Stromal cell of bone marrow (primary cell): ENCODE data around the gene PFDN4.

Experiments
- DNase-seq: peaks from one replicate; pipeline ENCODE4 v3.0.0-alpha.2; 2012; ENCODE audit warnings: low read depth

The PFDN4 gene

GRCh38 chr20:54173653-54174456 is 34.0 kb upstream of the PFDN4 start, which contains the start of gene CYP24A1:
Gene CYP24A1 (minus strand): TSS chr20:54173986. CDS start chr20:54173579, 407 bp downstream.
- DNase-seq = no peak

- no peak for DNase-seq
These were observed 33.3 kb upstream of the PFDN4 start for GRCh38 chr20:54174457-54175175.

DNA sequence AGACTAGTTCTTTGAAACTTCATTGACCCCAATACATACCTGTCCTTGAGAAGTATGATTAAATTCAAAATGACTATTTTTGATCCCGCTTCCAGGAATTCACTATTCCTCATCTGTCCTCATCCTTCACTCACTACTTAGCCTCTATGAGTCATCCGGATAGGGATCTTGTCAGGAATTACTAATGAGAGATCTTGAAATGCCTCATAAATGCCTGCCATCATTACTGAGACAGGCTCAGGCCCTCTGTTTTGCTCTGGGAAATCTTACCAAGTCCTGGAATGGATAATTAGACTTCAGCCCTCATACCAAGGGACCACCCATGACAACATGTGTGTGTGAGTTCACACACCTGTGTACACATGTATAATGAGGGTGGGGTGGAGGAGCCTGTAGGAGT is 31.3 kb upstream of the PFDN4 start:
- DNase-seq = no peak

- no peak for DNase-seq
These were observed 30.5 kb upstream of the PFDN4 start for GRCh38 chr20:54177378-54177777.

DNA sequence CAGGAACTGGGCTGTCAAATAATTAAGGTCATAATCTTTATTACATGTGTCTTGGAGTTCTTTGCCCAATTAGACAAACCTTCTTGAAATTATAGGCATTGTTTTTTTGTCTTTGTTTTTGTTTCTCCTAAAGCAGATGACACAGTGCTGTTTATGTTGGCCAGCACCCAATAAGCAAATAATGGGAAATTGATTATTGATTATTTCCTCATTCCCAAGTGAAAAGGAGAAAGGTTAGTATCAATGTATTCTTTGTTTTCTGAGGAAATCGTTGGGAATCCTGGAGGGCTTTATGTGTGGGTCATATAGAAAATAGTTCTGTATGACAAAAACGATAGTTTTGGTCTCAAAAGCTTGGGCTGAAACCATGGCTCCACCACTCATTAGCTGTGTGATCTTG is 29.6 kb upstream of the PFDN4 start:
- no peak for DNase-seq

- DNase-seq = no peak
These were observed 27.9 kb upstream of the PFDN4 start for GRCh38 chr20:54179946-54180345.

DNA sequence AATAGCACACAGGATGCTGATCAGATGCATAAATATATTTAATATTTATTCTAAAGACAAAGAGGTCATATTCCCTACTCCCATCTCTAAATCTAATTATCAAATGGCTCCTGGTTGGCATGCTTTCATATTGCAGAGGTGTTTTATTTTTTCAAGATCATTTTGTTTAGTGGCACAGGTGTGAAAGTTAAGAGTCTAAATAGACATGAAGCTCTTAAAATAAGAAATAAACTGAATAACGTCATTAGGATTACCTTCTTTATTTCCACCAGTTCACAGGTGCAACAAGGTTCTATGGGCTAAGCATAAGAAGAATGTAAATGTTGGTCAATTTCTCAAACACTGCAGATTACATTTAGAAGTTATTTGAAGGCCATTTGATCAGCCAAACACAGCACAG is 27.0 kb upstream of the PFDN4 start:
- no peak for DNase-seq

GRCh38 chr20:54184071-54184470 is 23.8 kb upstream of the PFDN4 start:
- no peak for DNase-seq

DNA sequence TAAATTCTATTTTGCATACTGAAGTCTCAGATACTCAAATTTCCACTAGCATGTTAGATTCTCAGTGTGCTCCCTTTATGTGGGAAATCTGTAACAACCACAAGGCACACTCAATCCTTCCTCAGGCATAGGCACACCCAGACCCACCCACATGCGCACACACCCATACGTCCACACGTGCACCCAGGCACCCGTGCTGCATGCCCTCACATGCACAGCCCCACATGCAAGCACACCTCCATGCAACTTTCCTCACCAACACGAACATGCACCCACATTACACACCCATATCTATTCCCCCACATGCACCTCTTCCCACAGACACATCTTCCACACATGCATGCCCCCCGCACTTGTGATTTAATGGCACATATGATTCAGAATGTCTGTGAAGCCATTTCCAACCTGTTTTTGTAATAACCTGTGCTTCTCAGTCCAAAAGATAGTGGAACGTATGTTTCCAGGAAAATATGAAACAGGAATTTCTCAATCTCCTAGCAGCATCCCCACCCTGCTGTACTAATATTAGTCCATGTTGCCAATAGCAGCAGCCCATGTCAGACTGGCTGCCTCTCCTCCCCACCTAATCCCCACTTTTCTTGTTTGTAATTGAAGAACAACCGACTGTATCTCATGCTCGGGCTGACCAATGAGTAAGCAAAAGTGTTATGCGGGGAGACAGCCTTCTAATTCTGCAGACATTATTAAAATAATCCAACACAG is 22.8 kb upstream of the PFDN4 start:
- no peak for DNase-seq

- no peak for DNase-seq
These were observed 19.6 kb upstream of the PFDN4 start for GRCh38 chr20:54188132-54188849.

DNA sequence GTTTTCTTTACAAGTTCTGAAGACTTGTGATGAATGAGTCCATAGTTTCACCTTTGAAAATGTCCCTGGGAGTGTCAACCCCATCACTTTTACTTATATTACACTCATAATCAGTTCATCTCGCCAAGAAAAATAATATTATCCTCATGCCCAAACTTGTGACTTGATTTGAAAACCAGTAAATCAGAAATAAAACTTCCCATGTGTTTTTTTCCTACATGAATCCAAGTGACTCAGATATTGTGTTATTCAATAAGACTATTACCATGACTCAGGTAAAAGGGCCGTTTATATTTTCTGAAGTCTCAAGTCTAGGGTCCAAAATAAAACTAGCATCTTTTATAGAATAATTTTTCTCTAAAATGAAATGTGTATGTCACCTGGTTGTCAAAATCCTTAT is 18.3 kb upstream of the PFDN4 start:
- DNase-seq = no peak

- DNase-seq = no peak
These were observed 17.7 kb upstream of the PFDN4 start for GRCh38 chr20:54190217-54190616.

DNA sequence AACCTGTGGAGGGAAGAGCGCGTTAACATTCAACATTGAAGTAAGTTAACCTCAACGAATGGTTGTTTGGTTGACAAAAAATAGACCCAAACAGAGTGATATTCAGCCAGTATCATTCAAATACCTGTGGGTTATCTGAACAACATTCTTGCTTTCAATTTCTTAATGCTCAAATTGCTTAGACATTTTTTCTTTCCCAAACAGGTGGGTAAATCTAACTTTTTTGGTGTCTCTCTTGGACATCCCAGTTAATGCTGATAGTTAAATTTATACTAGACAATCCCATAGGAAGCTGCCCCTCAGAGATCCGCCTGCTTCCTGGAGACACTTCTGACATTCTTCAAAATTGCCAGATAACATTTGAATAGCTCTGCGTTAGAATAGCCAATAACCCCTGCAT is 14.1 kb upstream of the PFDN4 start:
- no peak for DNase-seq

DNA sequence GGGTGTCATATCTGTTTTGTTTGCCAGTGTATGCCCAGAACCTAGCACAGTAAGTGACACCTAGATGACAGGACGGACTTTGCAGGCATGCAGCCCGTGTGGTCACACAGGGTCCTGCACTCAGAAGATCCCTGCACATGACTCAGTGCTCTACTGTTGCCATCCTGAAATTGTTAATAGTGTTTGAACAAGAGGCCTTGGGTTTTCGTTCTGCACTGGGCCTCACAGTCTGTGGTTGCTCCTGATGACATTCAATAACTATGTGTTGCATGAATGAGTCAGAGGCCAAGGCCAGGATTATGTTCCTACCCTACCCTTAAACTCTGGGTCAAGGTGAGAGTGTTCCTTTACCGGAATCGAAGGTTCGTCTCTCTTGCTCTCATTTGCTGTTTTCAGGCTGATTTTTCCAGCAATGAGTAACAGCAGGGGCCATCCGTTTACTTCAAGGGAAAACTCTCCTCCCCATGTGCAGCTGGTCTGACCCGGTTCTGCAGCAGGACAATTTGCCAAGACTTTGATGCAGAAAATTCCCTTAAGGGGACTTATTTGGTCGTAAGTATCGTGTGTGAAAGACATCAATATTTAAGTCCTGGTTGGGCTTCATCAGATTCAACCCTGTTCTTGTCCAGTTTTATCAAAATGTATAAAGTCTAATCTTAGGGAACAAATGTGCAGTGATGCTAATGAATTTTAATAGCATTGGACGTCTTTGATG is 13.0 kb upstream of the PFDN4 start:
- no peak for DNase-seq

- no peak for DNase-seq
These were observed 12.1 kb upstream of the PFDN4 start for GRCh38 chr20:54195483-54196472.

DNA sequence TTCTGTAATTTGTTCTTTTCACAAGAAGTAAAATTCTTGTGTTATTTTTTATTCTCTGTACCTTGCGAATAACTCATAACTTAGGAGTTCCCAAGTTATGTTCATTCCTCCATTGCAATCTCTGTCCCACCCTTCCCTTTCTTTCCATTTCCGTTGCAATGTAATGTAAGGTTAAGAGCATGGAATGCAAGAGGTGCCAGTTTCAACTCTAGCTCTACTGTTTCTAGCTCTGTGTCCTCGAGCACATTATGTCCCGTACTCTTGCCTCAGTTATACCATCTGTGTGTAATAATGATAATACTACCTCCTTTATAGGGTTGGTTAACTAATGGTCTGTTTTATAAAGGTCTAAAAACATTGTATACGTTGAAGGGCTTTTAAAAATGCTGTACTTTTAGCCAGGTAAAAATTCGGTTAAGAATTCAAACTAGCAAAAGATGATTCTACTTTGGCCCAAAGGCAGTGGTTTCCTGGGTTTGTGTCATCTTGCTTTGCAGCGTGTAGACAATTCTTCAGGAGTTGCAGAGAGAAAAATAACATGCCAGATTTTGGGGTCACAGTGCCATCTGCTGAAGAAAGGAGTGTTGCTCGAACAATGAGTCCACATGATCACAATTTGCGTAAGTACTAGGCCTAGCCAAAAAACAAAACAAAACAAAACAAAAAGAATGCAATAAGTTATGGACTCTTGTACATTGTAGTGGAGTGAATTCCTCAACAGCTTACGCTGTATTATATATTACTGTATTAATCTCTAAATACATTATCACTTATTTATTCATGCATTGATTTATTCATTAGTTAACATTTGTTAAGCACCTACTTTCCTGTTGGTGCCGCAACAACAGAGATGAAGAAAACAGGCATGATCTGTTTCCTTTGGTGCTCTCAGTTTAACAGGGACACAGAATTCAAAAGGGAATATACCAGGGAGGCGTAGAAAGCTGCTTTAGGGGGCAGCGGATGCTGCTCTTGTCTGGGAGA is 10.0 kb upstream of the PFDN4 start:
- peak; percentile 63 for DNase-seq

- no peak for DNase-seq
These were observed 8.6 kb upstream of the PFDN4 start for GRCh38 chr20:54199283-54199682.

DNA sequence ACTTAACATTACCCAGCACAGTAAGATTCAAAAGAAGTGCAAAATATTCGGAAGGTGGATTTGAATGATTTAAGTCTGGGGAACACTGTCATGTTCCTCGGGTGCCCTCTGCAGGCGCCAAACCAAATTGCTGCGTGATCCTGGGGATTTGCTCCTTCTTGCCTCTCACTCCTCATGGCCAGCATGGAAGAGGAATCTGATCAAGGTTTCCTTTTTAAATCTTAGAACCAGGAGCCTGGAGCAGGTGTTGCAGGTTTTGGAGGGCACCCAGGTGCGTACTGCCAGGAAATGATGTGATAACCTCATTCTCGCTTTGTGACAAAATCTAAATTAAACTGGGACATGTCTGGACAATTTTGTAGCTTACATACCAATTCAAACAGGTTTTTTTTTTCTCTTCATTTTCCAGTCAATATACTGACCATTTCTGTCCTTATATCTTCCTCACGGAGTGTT is 8.1 kb upstream of the PFDN4 start:
- DNase-seq = no peak
